Sigmoid colon (tissue), 7 donors: Measurements from ENCODE around the gene FGF11. TPM values are rescaled to one million over a fixed set of nuclear protein-coding genes. Genes with fewer than 3 reads are reported as not detected.

Experiments
- DNase-seq: peaks from one replicate; pipeline ENCODE4 v3.0.0-alpha.2; 2019
- H3K27ac ChIP-seq, 4 donors: fragments of 200-600 bp; sonication (generic); one replicate each; pipeline ENCODE4 v1.5.1; 2016 to 2019; ENCODE audit warnings: mild to moderate bottlenecking in 1 of 4
- H3K27me3 ChIP-seq, 3 donors: fragments of 200-600 bp; sonication (generic); one replicate each; pipeline ENCODE4 v1.5.1; 2019; ENCODE audit warnings: mild to moderate bottlenecking in 1 of 3
- H3K36me3 ChIP-seq, 4 donors: fragments of 200-600 bp; sonication (generic); one replicate each; pipeline ENCODE4 v1.5.1; 2016 to 2019
- H3K4me1 ChIP-seq, 4 donors: fragments of 200-600 bp; sonication (generic); one replicate each; pipeline ENCODE4 v1.5.1; 2017 to 2019
- H3K4me3 ChIP-seq, 4 donors: fragments of 200-600 bp; sonication (generic); one replicate each; pipeline ENCODE4 v1.5.1; 2017 to 2019; ENCODE audit warnings: mild to moderate bottlenecking in 2 of 4, moderate library complexity in 1 of 4
- H3K9me3 ChIP-seq, 4 donors: fragments of 200-600 bp in 3 of 4; sonication (generic) in 3 of 4; one replicate each; pipeline versions ENCODE4 v1.5.1 to v1.6.1; 2013 to 2019
- CTCF ChIP-seq, 4 experiments: fragments of 450-650 bp in 3 of 4; fragments of 200-600 bp in 1 of 4; IDR thresholded peaks; one replicate each; pipeline ENCODE4 v1.5.1; 2016 to 2019; ENCODE audit warnings: antibody characterized with exemption in 4 of 4, mild to moderate bottlenecking in 3 of 4, moderate library complexity in 2 of 4
- EP300 ChIP-seq, 4 donors: sonication (generic); formaldehyde crosslinking; IDR thresholded peaks; one replicate each; pipeline ENCODE4 v1.6.1; 2017; ENCODE audit warnings: antibody characterized with exemption in 4 of 4
- POLR2A ChIP-seq, 2 donors: fragments of 450-650 bp; IDR thresholded peaks; one replicate each; pipeline ENCODE4 v1.6.1; 2016; ENCODE audit warnings: antibody characterized with exemption in 2 of 2, mild to moderate bottlenecking in 2 of 2, moderate library complexity in 2 of 2
- POLR2AphosphoS5 ChIP-seq, 4 donors: sonication (generic); formaldehyde crosslinking; IDR thresholded peaks; one replicate each; pipeline ENCODE4 v1.6.1; 2017; ENCODE audit warnings: antibody characterized with exemption in 4 of 4
- WGBS, 2 donors: extraction: QIAGEN DNeasy Blood & Tissue Kit; methylation state at CpG; one replicate each; pipeline ENCODE4 v1.1.7; 2013; 5-methylcytosine and 5-hydroxymethylcytosine counted together
- intact Hi-C: fragments of 100-400 bp; cut with DNase I; formaldehyde crosslinking; loops from one replicate; pipeline ENCODE4 v1.15.1; 2023
- polyA plus RNA-seq, 3 donors: library from polyadenylated mRNA; stranded (reverse); fragments of 200-250 nt; gene quantifications; one replicate each; pipeline ENCODE4 v1.2.3, GENCODE V29; 2013
- total RNA-seq, 4 donors: library from RNA; depleted of rRNA; stranded (reverse); fragments of >200 nt; gene quantifications; one replicate each; pipeline ENCODE4 v1.1.0, GENCODE V29; 2016
- donor health status: healthy with polysubstance abuse.
- donor health status: Bipolar disorder and iron deficiency.
- donor health status: healthy.

The FGF11 gene
- total and polyA plus RNA-seq, 7 donors: 0.36 to 2.8 (median 0.69) TPM; not detected in 4

GRCh38 chr17:7408252-7408727 lies 31.0 kb upstream of the FGF11 start:
- Histone ChIP-seq H3K36me3 (peaks cover 0 to 28% (median 7%) of the 10 kb centered on the region in 4 donors), H3K27me3 (no peaks in the 10 kb centered on the region), H3K27ac (no peak overlapping the region), H3K4me3 (no peak overlapping the region), H3K9me3 (no peaks in the 10 kb centered on the region), H3K4me1 (peaks cover 0 to 27% (median 20%) of the 10 kb centered on the region in 4 donors)
- TF ChIP-seq EP300 (IDR thresholded peaks at IDR 0.05): no peak
- intact Hi-C loops: loop anchor here (10.0 kb wide), 1 partner anchor 763 kb away; the partner anchor contains the start of genes KIAA0753 and TXNDC17
- no peak for DNase-seq
- WGBS, 2 donors: 45 to 59% methylated on average over 58 of the region's 58 CpGs

GRCh38 chr17:7408863-7409262 lies 30.4 kb upstream of the FGF11 start:
- DNase-seq: no peak
- intact Hi-C loops: loop anchor here (10.0 kb wide), 1 partner anchor 764 kb away; the partner anchor contains the start of genes KIAA0753 and TXNDC17
- no peak for TF ChIP-seq EP300 (IDR thresholded peaks at IDR 0.05)
- TF ChIP-seq POLR2A (IDR thresholded peaks at IDR 0.05): no peak
- no peak for TF ChIP-seq CTCF (IDR thresholded peaks at IDR 0.05)
- no peak for TF ChIP-seq POLR2AphosphoS5 (IDR thresholded peaks at IDR 0.05)
- Histone ChIP-seq H3K27ac (no peak overlapping the region), H3K4me3 (no peak overlapping the region), H3K27me3 (no peaks in the 10 kb centered on the region), H3K36me3 (peaks cover 0 to 28% (median 7%) of the 10 kb centered on the region in 4 donors), H3K4me1 (peaks cover 0 to 25% (median 20%) of the 10 kb centered on the region in 4 donors), H3K9me3 (no peaks in the 10 kb centered on the region)
- WGBS, 2 donors: 50 to 82% methylated on average over 6 of the region's 6 CpGs

- intact Hi-C loops: loop anchor here (10.0 kb wide), 1 partner anchor 765 kb away; the partner anchor contains the start of genes KIAA0753 and TXNDC17
- DNase-seq: no peak
- no peaks in the 10 kb centered on the region for H3K9me3 ChIP-seq
- H3K4me3 ChIP-seq: no peak overlapping the region
- no peaks in the 10 kb centered on the region for H3K27me3 ChIP-seq
- H3K36me3 ChIP-seq: peaks cover 0 to 32% (median 7%) of the 10 kb centered on the region in 4 donors
- no peak for TF ChIP-seq POLR2A (IDR thresholded peaks at IDR 0.05)
- no peak for TF ChIP-seq POLR2AphosphoS5 (IDR thresholded peaks at IDR 0.05)
- TF ChIP-seq EP300 (IDR thresholded peaks at IDR 0.05): no peak
- no peak for TF ChIP-seq CTCF (IDR thresholded peaks at IDR 0.05)
- no peak overlapping the region for H3K27ac ChIP-seq
- peaks cover 0 to 23% (median 20%) of the 10 kb centered on the region in 4 donors for H3K4me1 ChIP-seq
- 92% methylated on average over 6 of the region's 6 CpGs for WGBS, 2 donors
Observed at GRCh38 chr17:7409716-7410115, 29.6 kb upstream of the FGF11 start.

GRCh38 chr17:7410634-7411426 lies 28.5 kb upstream of the FGF11 start:
- Histone ChIP-seq H3K9me3 (no peaks in the 10 kb centered on the region), H3K4me3 (no peak overlapping the region), H3K4me1 (peaks cover 0 to 14% (median 10%) of the 10 kb centered on the region in 4 donors), H3K36me3 (peaks cover 0 to 42% (median 9%) of the 10 kb centered on the region in 4 donors), H3K27me3 (no peaks in the 10 kb centered on the region), H3K27ac (no peak overlapping the region)
- no peak for TF ChIP-seq POLR2A (IDR thresholded peaks at IDR 0.05)
- no peak for TF ChIP-seq EP300 (IDR thresholded peaks at IDR 0.05)
- TF ChIP-seq POLR2AphosphoS5 (IDR thresholded peaks at IDR 0.05): no peak
- no peak for TF ChIP-seq CTCF (IDR thresholded peaks at IDR 0.05)
- WGBS, 2 donors: 83 to 90% methylated on average over 25 of the region's 25 CpGs
- intact Hi-C loops: no loop called here
- DNase-seq: no peak

- no peak overlapping the region for H3K27ac ChIP-seq
- intact Hi-C loops: no loop called here
- no peak for DNase-seq
- no peaks in the 10 kb centered on the region for H3K9me3 ChIP-seq
- no peak for TF ChIP-seq EP300 (IDR thresholded peaks at IDR 0.05)
- TF ChIP-seq POLR2A (IDR thresholded peaks at IDR 0.05): no peak
- TF ChIP-seq POLR2AphosphoS5 (IDR thresholded peaks at IDR 0.05): no peak
- no peak for TF ChIP-seq CTCF (IDR thresholded peaks at IDR 0.05)
- peaks cover 0 to 47% (median 9%) of the 10 kb centered on the region in 4 donors for H3K36me3 ChIP-seq
- H3K27me3 ChIP-seq: no peaks in the 10 kb centered on the region
- H3K4me3 ChIP-seq: no peak overlapping the region
- 88 to 92% methylated on average over 8 of the region's 8 CpGs for WGBS, 2 donors
- peaks cover 0 to 8% (median 5%) of the 10 kb centered on the region in 4 donors for H3K4me1 ChIP-seq
Observed at GRCh38 chr17:7411427-7411750, 27.9 kb upstream of the FGF11 start.
